Prostate gland (tissue), 2 donors: ENCODE measurements around the gene AGR2.

ENCODE experiments used
- CTCF ChIP-seq, 4 experiments: fragments of 200-600 bp in 2 of 4; fragments of 450-650 bp in 2 of 4; sonication (generic) in 2 of 4; IDR thresholded peaks; 1 replicate in 3 of 4; 2 replicates in 1 of 4; pipeline ENCODE4 v1.5.1; 2016 to 2019; ENCODE audit warnings: antibody characterized with exemption in 4 of 4, mild to moderate bottlenecking in 2 of 4, moderate library complexity in 2 of 4
- POLR2AphosphoS5 ChIP-seq: sonication (generic); formaldehyde crosslinking; IDR thresholded peaks from one replicate; pipeline ENCODE4 v1.6.1; 2017; ENCODE audit warnings: antibody characterized with exemption

- TF ChIP-seq CTCF (IDR thresholded peaks at IDR 0.05) = no peak
- TF ChIP-seq POLR2AphosphoS5 = no peak
Measured at GRCh38 chr7:16803881-16804673, 722 bp downstream of the AGR2 start.
